WTC11 (cell line): ENCODE measurements around the gene DYNLT1. TPM values are rescaled to one million over a fixed set of nuclear protein-coding genes. Genes with fewer than 3 reads are reported as not detected.

ENCODE experiments used
- ATAC-seq: fragments of 200-7000 bp; cut with Tn5 transposase; 2 replicates; pipeline ENCODE4 v1.10.0; 2021; ENCODE audit warnings: mild to moderate bottlenecking, moderate library complexity
- CTCF ChIA-PET: fragments of 300-600 bp; sonication (Branson Sonifier 250); formaldehyde crosslinking; loops from one replicate; lab custom pipeline; 2021; ENCODE audit warnings: antibody characterized with exemption; lab: Charles Lee
- POLR2A ChIA-PET: fragments of 350-600 bp; sonication (Branson Sonifier 250); formaldehyde crosslinking; loops from one replicate; lab custom pipeline; 2021; ENCODE audit warnings: antibody characterized with exemption; lab: Charles Lee
- DNase-seq: peaks from one replicate; pipeline ENCODE4 v3.0.0; 2021; ENCODE audit warnings: low spot score
- H3K27ac Mint-ChIP-seq: 2 replicates; pipeline ENCODE4 v1.8.0; 2021; ENCODE audit warnings: mixed read lengths
- H3K27me3 Mint-ChIP-seq: 2 replicates; pipeline ENCODE4 v1.8.0; 2021; ENCODE audit warnings: low read depth, mild to moderate bottlenecking, moderate library complexity, mixed read lengths
- H3K36me3 Mint-ChIP-seq: 2 replicates; pipeline ENCODE4 v1.8.0; 2021; ENCODE audit warnings: mixed read lengths
- H3K4me1 Mint-ChIP-seq: 2 replicates; pipeline ENCODE4 v1.8.0; 2022; ENCODE audit warnings: mixed read lengths
- H3K4me3 Mint-ChIP-seq: 2 replicates; pipeline ENCODE4 v1.8.0; 2021; ENCODE audit warnings: mild to moderate bottlenecking, moderate library complexity, mixed read lengths
- H3K9me3 Mint-ChIP-seq: 2 replicates; pipeline ENCODE4 v1.8.0; 2021; ENCODE audit warnings: mixed read lengths
- AFF4 ChIP-seq: sonication (generic); formaldehyde crosslinking; IDR thresholded peaks from 2 replicates; pipeline ENCODE4 v1.8.1; 2023; ENCODE audit warnings: mild to moderate bottlenecking, missing genetic modification reagents, borderline replicate concordance
- CDX4 ChIP-seq: fragments of 250-450 bp; sonication (Bioruptor Pico); IDR thresholded peaks from 2 replicates; pipeline ENCODE4 v1.9.0; 2021; ENCODE audit warnings: moderate library complexity, mild to moderate bottlenecking, inconsistent platforms, borderline replicate concordance
- E2F5 ChIP-seq: sonication (generic); formaldehyde crosslinking; IDR thresholded peaks from 2 replicates; pipeline ENCODE4 v1.8.1; 2022; ENCODE audit warnings: mild to moderate bottlenecking, moderate library complexity, missing genetic modification reagents
- FOXJ3 ChIP-seq: sonication (generic); formaldehyde crosslinking; IDR thresholded peaks from 2 replicates; pipeline ENCODE4 v1.9.0; 2021; ENCODE audit warnings: missing genetic modification reagents, mild to moderate bottlenecking, borderline replicate concordance
- HMGA2 ChIP-seq: fragments of 250-450 bp; sonication (Bioruptor Pico); IDR thresholded peaks from 2 replicates; pipeline ENCODE4 v1.4.0; 2021; ENCODE audit warnings: mild to moderate bottlenecking, moderate library complexity
- JUN ChIP-seq: sonication (generic); formaldehyde crosslinking; IDR thresholded peaks from 2 replicates; pipeline ENCODE4 v1.8.0; 2023; ENCODE audit warnings: mild to moderate bottlenecking, missing genetic modification reagents
- MYBL2 ChIP-seq: sonication (generic); formaldehyde crosslinking; IDR thresholded peaks from 2 replicates; pipeline ENCODE4 v1.8.1; 2023; ENCODE audit warnings: mild to moderate bottlenecking, moderate library complexity, missing genetic modification reagents
- PRDM15 ChIP-seq: sonication (generic); formaldehyde crosslinking; IDR thresholded peaks from 2 replicates; pipeline ENCODE4 v1.8.0; 2022; ENCODE audit warnings: missing genetic modification reagents
- PREB ChIP-seq: sonication (generic); formaldehyde crosslinking; IDR thresholded peaks from 2 replicates; pipeline ENCODE4 v1.8.1; 2022; ENCODE audit warnings: mild to moderate bottlenecking, missing genetic modification reagents, moderate library complexity, borderline replicate concordance
- SP1 ChIP-seq: sonication (generic); formaldehyde crosslinking; conservative IDR thresholded peaks from 2 replicates; pipeline ENCODE4 v1.8.1; 2022; ENCODE audit warnings: missing genetic modification reagents
- TP53 ChIP-seq: sonication (generic); formaldehyde crosslinking; IDR thresholded peaks from 2 replicates; pipeline ENCODE4 v1.8.1; 2023; ENCODE audit warnings: mild to moderate bottlenecking, missing genetic modification reagents
- USF1 ChIP-seq: sonication (generic); formaldehyde crosslinking; IDR thresholded peaks from 2 replicates; pipeline ENCODE4 v1.8.0; 2022; ENCODE audit warnings: mild to moderate bottlenecking, missing genetic modification reagents
- ZNF281 ChIP-seq: sonication (generic); formaldehyde crosslinking; IDR thresholded peaks from 2 replicates; pipeline ENCODE4 v1.8.0; 2023; ENCODE audit warnings: mild to moderate bottlenecking, missing genetic modification reagents
- total RNA-seq: library from RNA; stranded (reverse); gene quantifications from 3 replicates; pipeline ENCODE4 v1.2.3, GENCODE V29; 2021

The DYNLT1 gene
- total RNA-seq, 1 experiment from 2014 or later = 79.0 TPM

GRCh38 chr6:158654960-158655489, 10.5 kb upstream of the DYNLT1 start:
- H3K9me3 Mint-ChIP-seq = no peaks in the 10 kb centered on the region
- no peak overlapping the region for H3K4me3 Mint-ChIP-seq
- peaks cover 22% of the 10 kb centered on the region for H3K4me1 Mint-ChIP-seq
- POLR2A ChIA-PET = no interaction called here
- no peak overlapping the region for H3K27ac Mint-ChIP-seq
- no peaks in the 10 kb centered on the region for H3K36me3 Mint-ChIP-seq
- TF ChIP-seq E2F5 (CRISPR knock-in tag) (no peak), ZNF281 (no peak), AFF4 (CRISPR knock-in tag) (no peak), MYBL2 (CRISPR knock-in tag) (no peak), PREB (CRISPR knock-in tag) (no peak), FOXJ3 (no peak)
- ATAC-seq (no peak), DNase-seq (no peak)
- CTCF ChIA-PET = no interaction called here
- H3K27me3 Mint-ChIP-seq = no peaks in the 10 kb centered on the region

GRCh38 chr6:158654498-158654897, 10.0 kb upstream of the DYNLT1 start:
- CTCF ChIA-PET = no interaction called here

More at GRCh38 chr6:158654498-158654897, 10.0 kb upstream of the DYNLT1 start:
- no peak overlapping the region for H3K27ac Mint-ChIP-seq
- no peaks in the 10 kb centered on the region for H3K27me3 Mint-ChIP-seq
- H3K4me1 Mint-ChIP-seq = peaks cover 19% of the 10 kb centered on the region
- no peak overlapping the region for H3K4me3 Mint-ChIP-seq
- POLR2A ChIA-PET = no interaction called here
- TF ChIP-seq CDX4 (CRISPR knock-in tag) = no peak
- no peak for TF ChIP-seq PRDM15
- no peak for TF ChIP-seq TP53 (CRISPR knock-in tag)
- TF ChIP-seq USF1 (CRISPR knock-in tag) = no peak
- no peak for TF ChIP-seq SP1 (CRISPR knock-in tag)
- no peak for TF ChIP-seq HMGA2 (CRISPR knock-in tag)
- no peak for TF ChIP-seq JUN (CRISPR knock-in tag)
- TF ChIP-seq, all 79 proteins: peak for 0
- Mint-ChIP-seq H3K9me3 (no peaks in the 10 kb centered on the region), H3K36me3 (no peaks in the 10 kb centered on the region)
- ATAC-seq (no peak), DNase-seq (no peak)
